ENCODE data around the gene PREX1.
A peak's percentile ranks its signal among the peaks of the same experiment; 100 is the strongest.

Gene PREX1

GRCh38 chr20:48629069-48629959, 198.5 kb downstream of the PREX1 start:
- no peak for DNase-seq

- DNase-seq: no peak
These were observed 200.1 kb downstream of the PREX1 start for GRCh38 chr20:48627737-48628128.

GRCh38 chr20:48626938-48627736, 200.7 kb downstream of the PREX1 start:
- no peak for DNase-seq

GRCh38 chr20:48626226-48626937, 201.4 kb downstream of the PREX1 start:
- peak; percentile 92 to 93 for DNase-seq

GRCh38 chr20:48625136-48625900, 202.5 kb downstream of the PREX1 start:
- DNase-seq: no peak

GRCh38 chr20:48624315-48625020, 203.3 kb downstream of the PREX1 start:
- DNase-seq: no peak

- no peak for DNase-seq
These were observed 203.9 kb downstream of the PREX1 start for GRCh38 chr20:48623906-48624265.

- no peak for DNase-seq
These were observed 204.5 kb downstream of the PREX1 start for GRCh38 chr20:48623176-48623905.

GRCh38 chr20:48622421-48622820, 205.4 kb downstream of the PREX1 start:
- DNase-seq: no peak

GRCh38 chr20:48621376-48622078, 206.3 kb downstream of the PREX1 start:
- no peak for DNase-seq

- DNase-seq: peak; percentile 67 to 80
These were observed 207.1 kb downstream of the PREX1 start for GRCh38 chr20:48620507-48621375.

- DNase-seq: no peak
These were observed 207.7 kb downstream of the PREX1 start for GRCh38 chr20:48620154-48620506.

GRCh38 chr20:48619126-48620101, 208.4 kb downstream of the PREX1 start:
- DNase-seq: no peak

- no peak for DNase-seq
These were observed 209.2 kb downstream of the PREX1 start for GRCh38 chr20:48618631-48619030.

GRCh38 chr20:48618052-48618451, 209.7 kb downstream of the PREX1 start:
- DNase-seq: no peak

GRCh38 chr20:48617481-48617880, 210.3 kb downstream of the PREX1 start:
- DNase-seq: no peak

- DNase-seq: no peak
These were observed 211.3 kb downstream of the PREX1 start for GRCh38 chr20:48616481-48616880.

- DNase-seq: no peak
These were observed 211.9 kb downstream of the PREX1 start for GRCh38 chr20:48615871-48616270.

Measured in Kasumi-1 (cell line).